Osteocyte (in vitro differentiated cells): ENCODE measurements around the gene PYGL. TPM values are rescaled to one million over a fixed set of nuclear protein-coding genes. Genes with fewer than 3 reads are reported as not detected.
"Not testable (repeated sequence)": the region's sequence is repeated elsewhere in the genome, so short reads cannot be mapped to it uniquely, and the experiment has no call there.

ENCODE experiments used
- DNase-seq: peaks from one replicate; pipeline ENCODE4 v3.0.0; 2021; ENCODE audit warnings: mixed read lengths; ENCODE audit not compliant: unreplicated experiment; ENCODE audit errors: extremely low spot score
- H3K27ac Mint-ChIP-seq: one replicate; pipeline ENCODE4 v1.8.0; 2021; ENCODE audit warnings: mild to moderate bottlenecking, mixed read lengths; ENCODE audit not compliant: unreplicated experiment
- H3K27me3 Mint-ChIP-seq: one replicate; pipeline ENCODE4 v1.8.0; 2021; ENCODE audit warnings: mixed read lengths; ENCODE audit not compliant: unreplicated experiment
- H3K36me3 Mint-ChIP-seq: one replicate; pipeline ENCODE4 v1.8.0; 2021; ENCODE audit warnings: mixed read lengths; ENCODE audit not compliant: unreplicated experiment
- H3K4me1 Mint-ChIP-seq: one replicate; pipeline ENCODE4 v1.8.0; 2021; ENCODE audit warnings: mixed read lengths; ENCODE audit not compliant: unreplicated experiment
- H3K4me3 Mint-ChIP-seq: one replicate; pipeline ENCODE4 v1.8.0; 2021; ENCODE audit warnings: mild to moderate bottlenecking, moderate library complexity, mixed read lengths; ENCODE audit not compliant: unreplicated experiment
- H3K9me3 Mint-ChIP-seq: one replicate; pipeline ENCODE4 v1.8.0; 2021; ENCODE audit warnings: mixed read lengths; ENCODE audit not compliant: unreplicated experiment
- total RNA-seq: library from RNA; stranded (reverse); gene quantifications from 2 replicates; pipeline ENCODE4 v1.2.1, GENCODE V29; 2021
- TF ChIP-seq, protein P1 (sequence below): fragments of 200-600 bp; sonication (generic); IDR thresholded peaks from 2 replicates; pipeline ENCODE4 v1.5.0; 2021; ENCODE audit warnings: antibody characterized with exemption, mild to moderate bottlenecking, moderate library complexity

Gene PYGL
- total RNA-seq, 1 donor from 2014 or later = 37.3 TPM

DNA sequence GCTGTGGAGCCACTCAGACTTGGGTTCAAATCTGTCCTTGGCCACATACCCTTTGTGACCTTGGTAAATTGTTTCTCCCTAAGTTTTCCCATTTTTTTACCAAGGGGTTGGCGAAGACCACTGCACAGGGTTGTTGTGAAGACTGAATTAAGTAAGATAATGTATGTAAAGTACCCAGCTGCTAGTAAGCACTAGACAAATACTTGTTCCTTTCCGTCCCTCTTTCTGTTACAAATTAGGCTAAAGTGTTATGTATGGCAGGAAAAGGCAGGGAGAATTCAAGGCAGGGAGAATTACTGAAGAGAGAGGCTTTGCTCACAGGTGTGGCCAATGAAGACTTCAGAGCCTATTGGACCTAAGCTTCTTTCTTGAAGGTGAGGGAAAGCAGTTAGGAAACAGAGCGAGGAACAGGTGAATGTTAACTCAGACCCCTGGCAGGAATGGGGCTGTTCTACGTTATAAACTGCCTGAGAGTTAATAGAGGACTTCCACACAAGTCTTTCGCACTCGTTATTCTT lies 46.6 kb downstream of the PYGL start:
- Mint-ChIP-seq H3K4me3 (no peak overlapping the region), H3K4me1 (no peaks in the 10 kb centered on the region), H3K9me3 (no peaks in the 10 kb centered on the region), H3K27me3 (no peaks in the 10 kb centered on the region), H3K36me3 (peaks cover 13% of the 10 kb centered on the region), H3K27ac (no peak overlapping the region)
- TF ChIP-seq, protein P1, sequence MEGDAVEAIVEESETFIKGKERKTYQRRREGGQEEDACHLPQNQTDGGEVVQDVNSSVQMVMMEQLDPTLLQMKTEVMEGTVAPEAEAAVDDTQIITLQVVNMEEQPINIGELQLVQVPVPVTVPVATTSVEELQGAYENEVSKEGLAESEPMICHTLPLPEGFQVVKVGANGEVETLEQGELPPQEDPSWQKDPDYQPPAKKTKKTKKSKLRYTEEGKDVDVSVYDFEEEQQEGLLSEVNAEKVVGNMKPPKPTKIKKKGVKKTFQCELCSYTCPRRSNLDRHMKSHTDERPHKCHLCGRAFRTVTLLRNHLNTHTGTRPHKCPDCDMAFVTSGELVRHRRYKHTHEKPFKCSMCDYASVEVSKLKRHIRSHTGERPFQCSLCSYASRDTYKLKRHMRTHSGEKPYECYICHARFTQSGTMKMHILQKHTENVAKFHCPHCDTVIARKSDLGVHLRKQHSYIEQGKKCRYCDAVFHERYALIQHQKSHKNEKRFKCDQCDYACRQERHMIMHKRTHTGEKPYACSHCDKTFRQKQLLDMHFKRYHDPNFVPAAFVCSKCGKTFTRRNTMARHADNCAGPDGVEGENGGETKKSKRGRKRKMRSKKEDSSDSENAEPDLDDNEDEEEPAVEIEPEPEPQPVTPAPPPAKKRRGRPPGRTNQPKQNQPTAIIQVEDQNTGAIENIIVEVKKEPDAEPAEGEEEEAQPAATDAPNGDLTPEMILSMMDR = no peak
- no peak for DNase-seq

GRCh38 chr14:50897005-50897404 lies 47.3 kb downstream of the PYGL start:
- not testable (repeated sequence) for H3K4me1 Mint-ChIP-seq, H3K27ac Mint-ChIP-seq, H3K9me3 Mint-ChIP-seq, H3K27me3 Mint-ChIP-seq, DNase-seq, H3K4me3 Mint-ChIP-seq
- H3K36me3 Mint-ChIP-seq = peaks cover 13% of the 10 kb centered on the region

GRCh38 chr14:50896421-50896820 lies 47.9 kb downstream of the PYGL start:
- H3K4me1 Mint-ChIP-seq, H3K9me3 Mint-ChIP-seq, H3K27ac Mint-ChIP-seq, H3K4me3 Mint-ChIP-seq, DNase-seq, H3K27me3 Mint-ChIP-seq: not testable (repeated sequence)
- peaks cover 13% of the 10 kb centered on the region for H3K36me3 Mint-ChIP-seq

DNA sequence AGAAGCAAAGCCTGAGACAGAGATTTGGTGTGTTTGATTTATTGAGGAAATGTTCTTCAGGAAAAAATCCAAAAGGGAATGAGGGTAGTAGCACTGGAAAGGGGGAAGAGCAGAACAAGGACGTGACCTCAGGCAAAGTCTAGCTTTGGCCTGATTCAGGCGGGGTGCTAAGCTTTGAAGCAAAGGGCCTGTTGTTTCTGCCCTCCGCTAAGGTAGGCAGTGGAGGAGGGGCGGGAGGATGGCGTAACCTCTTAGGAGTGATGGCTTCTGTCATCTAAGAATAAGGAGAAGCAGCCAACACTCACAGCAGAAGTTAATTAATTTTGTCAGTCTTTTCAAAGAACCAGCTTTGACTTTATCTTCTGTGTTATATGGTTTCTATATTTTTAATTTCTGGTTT lies 52.0 kb downstream of the PYGL start:
- peaks cover 2% of the 10 kb centered on the region for H3K36me3 Mint-ChIP-seq
- no peak for DNase-seq
- no peaks in the 10 kb centered on the region for H3K27me3 Mint-ChIP-seq
- H3K4me1 Mint-ChIP-seq = no peaks in the 10 kb centered on the region
- no peak overlapping the region for H3K4me3 Mint-ChIP-seq
- TF ChIP-seq, protein P1 = no peak
- no peak overlapping the region for H3K27ac Mint-ChIP-seq
- no peaks in the 10 kb centered on the region for H3K9me3 Mint-ChIP-seq

- Mint-ChIP-seq H3K4me1 (peaks cover 2% of the 10 kb centered on the region), H3K9me3 (no peaks in the 10 kb centered on the region), H3K4me3 (no peak overlapping the region), H3K27ac (no peak overlapping the region), H3K36me3 (no peaks in the 10 kb centered on the region), H3K27me3 (peaks cover 5% of the 10 kb centered on the region)
- no peak for DNase-seq
- TF ChIP-seq, protein P1 = no peak
These were observed 56.8 kb downstream of the PYGL start for GRCh38 chr14:50887476-50887875.

GRCh38 chr14:50883827-50884197 lies 60.5 kb downstream of the PYGL start:
- H3K4me3 Mint-ChIP-seq = no peak overlapping the region
- TF ChIP-seq, protein P1 = no peak
- H3K4me1 Mint-ChIP-seq = peaks cover 6% of the 10 kb centered on the region
- H3K27ac Mint-ChIP-seq = no peak overlapping the region
- H3K27me3 Mint-ChIP-seq = peaks cover 20% of the 10 kb centered on the region
- H3K9me3 Mint-ChIP-seq = peaks cover 3% of the 10 kb centered on the region
- no peak for DNase-seq
- H3K36me3 Mint-ChIP-seq = no peaks in the 10 kb centered on the region
